Measurements from ENCODE around the gene UBE2S. TPM values are rescaled to one million over a fixed set of nuclear protein-coding genes. Genes with fewer than 3 reads are reported as not detected.
A peak's percentile ranks its signal among the peaks of the same experiment; 100 is the strongest.
"Not testable (repeated sequence)": the region's sequence is repeated elsewhere in the genome, so short reads cannot be mapped to it uniquely, and the experiment has no call there.

Gene UBE2S
- total and polyA plus RNA-seq, 10 of the 15 experiments (the other 5 are each of a cell fraction or from before 2014, with no cell fraction given): 2.3 to 640 (median 127) TPM

DNA sequence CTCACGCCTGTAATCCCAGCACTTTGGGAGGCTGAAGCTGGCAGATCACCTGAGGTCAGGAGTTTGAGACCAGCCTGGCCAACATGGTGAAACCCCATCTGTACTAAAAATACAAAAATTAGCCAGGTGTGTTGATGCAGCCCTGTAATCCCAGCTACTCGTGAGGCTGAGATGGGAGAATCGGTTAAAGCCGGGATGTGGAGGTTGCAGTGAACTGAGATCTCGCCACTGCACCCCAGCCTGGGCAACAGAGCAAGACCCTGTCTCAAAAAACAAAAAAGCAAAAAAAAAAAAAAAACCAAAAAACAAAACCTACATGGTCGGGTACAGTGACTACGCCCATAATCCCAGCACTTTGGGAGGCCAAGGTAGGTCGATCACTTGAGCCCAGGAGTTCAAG lies 1.6 kb upstream of the UBE2S start:
- ChIA-PET POLR2A (interaction anchor here (0.6 to 2.6 kb wide), 6 partner anchors 25 to 936 kb away, joined by 3 to 15 read pairs (median 4); partner anchors contain the start of genes KMT5C and TMEM238), SMC1A (ENCODE audit: uncharacterized antibody, unreplicated experiment) (interaction anchor here (1.0 to 1.9 kb wide), 3 partner anchors 9 to 133 kb away, joined by 4 to 5 read pairs (median 4); no protein-coding TSS in a partner anchor), CTCF (interaction anchor here (0.6 to 2.0 kb wide), 5 partner anchors 9 to 128 kb away, joined by 3 to 9 read pairs (median 6); no protein-coding TSS in a partner anchor)
- intact Hi-C loops (cut with micrococcal nuclease; ENCODE audit: unreplicated experiment); FAIRE-seq; H4K20me1 ChIP-seq (ENCODE audit: control insufficient read depth, insufficient read depth); in situ Hi-C loops (cut with MboI); H3K4me3 ChIP-seq; BruUV-seq (replicated peaks); H3K9ac ChIP-seq (ENCODE audit: control insufficient read depth, insufficient read depth, low read length); H3K4me2 ChIP-seq (ENCODE audit: control insufficient read depth, insufficient read depth); H3K36me3 ChIP-seq (ENCODE audit: control insufficient read depth in 2 of 2, insufficient read depth in 2 of 2, low read length in 1 of 2); H3K27me3 ChIP-seq (replicated peaks in 1 of 2; ENCODE audit: control insufficient read depth in 2 of 2, insufficient read depth in 2 of 2, low read length in 1 of 2); H2AFZ ChIP-seq (ENCODE audit: control insufficient read depth, low read depth, low read length); RAD21 ChIA-PET (ENCODE audit: unreplicated experiment); H3K27ac ChIP-seq (ENCODE audit: control insufficient read depth, insufficient read depth); DNase-seq (ENCODE audit: low read depth, low spot score); ATAC-seq; H3K9me3 ChIP-seq (replicated peaks; ENCODE audit: control insufficient read depth, insufficient read depth, low read length): not testable (repeated sequence)
- 97% methylated on average over 8 of the region's 8 CpGs for WGBS (ENCODE audit: insufficient coverage, insufficient replicate concordance, low lambda C conversion rate, missing lambda C conversion rate)
- Histone ChIP-seq H3K79me2 (ENCODE audit: control insufficient read depth, insufficient read depth, low read length) (peaks cover 30% of the 10 kb centered on the region), H3K4me1 (ENCODE audit: control insufficient read depth, insufficient read depth, low read length) (peaks cover 17% of the 10 kb centered on the region)

DNA sequence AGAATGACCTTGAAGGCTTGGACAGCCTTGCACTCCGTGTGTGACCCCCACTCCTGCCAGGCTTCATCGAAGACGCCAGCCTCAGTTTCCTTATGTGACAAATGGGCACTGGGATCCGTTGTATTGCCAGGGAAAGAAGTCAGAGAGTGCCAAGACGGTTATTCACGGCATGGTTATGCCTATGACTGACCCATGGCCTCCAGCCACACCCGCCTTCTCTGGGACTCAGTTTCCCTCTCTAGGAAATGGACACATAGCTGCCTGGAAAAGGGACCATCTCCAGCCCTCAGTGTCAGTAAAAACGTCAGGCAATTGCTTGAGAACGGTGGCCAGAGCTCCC lies 915 bp upstream of the UBE2S start:
- peaks cover 20% of the 10 kb centered on the region for H3K4me1 ChIP-seq (ENCODE audit: control insufficient read depth, insufficient read depth, low read length)
- DNase-seq (ENCODE audit: low read depth, low spot score): no peak
- no peak for FAIRE-seq
- peak overlapping the region; percentile 99 for H3K4me2 ChIP-seq (ENCODE audit: control insufficient read depth, insufficient read depth)
- H3K36me3 ChIP-seq (ENCODE audit: control insufficient read depth in 2 of 2, insufficient read depth in 2 of 2, low read length in 1 of 2): peaks cover 6 to 8% of the 10 kb centered on the region in 2 experiments; a peak in 3 of 4 replicates
- in situ Hi-C loops (cut with MboI) (no loop called here), intact Hi-C loops (cut with micrococcal nuclease; ENCODE audit: unreplicated experiment) (loop anchor here (1.0 kb wide), 1 partner anchor 216 kb away; the partner anchor contains the start of gene ZNF784)
- H3K9ac ChIP-seq (ENCODE audit: control insufficient read depth, insufficient read depth, low read length): peak overlapping the region; percentile 76
- ATAC-seq: no peak
- H3K27ac ChIP-seq (ENCODE audit: control insufficient read depth, insufficient read depth): peak overlapping the region; percentile 98
- H3K79me2 ChIP-seq (ENCODE audit: control insufficient read depth, insufficient read depth, low read length): peaks cover 34% of the 10 kb centered on the region
- ChIA-PET CTCF (interaction anchor here (1.3 to 2.0 kb wide), 4 partner anchors 9 to 116 kb away, joined by 4 to 9 read pairs (median 8); no protein-coding TSS in a partner anchor), POLR2A (interaction anchor here (0.6 to 2.6 kb wide), 4 partner anchors 25 to 154 kb away, joined by 3 to 15 read pairs (median 5); partner anchors contain the start of gene TMEM238), RAD21 (ENCODE audit: unreplicated experiment) (no interaction called here), SMC1A (ENCODE audit: uncharacterized antibody, unreplicated experiment) (interaction anchor here (1.1 to 1.9 kb wide), 3 partner anchors 9 to 108 kb away, joined by 4 to 5 read pairs (median 5); no protein-coding TSS in a partner anchor)
- TSS peak; percentile 97 for BruUV-seq (replicated peaks)
- H3K27me3 ChIP-seq (replicated peaks in 1 of 2; ENCODE audit: control insufficient read depth in 2 of 2, insufficient read depth in 2 of 2, low read length in 1 of 2): no peaks in the 10 kb centered on the region
- 79% methylated on average over 9 of the region's 9 CpGs for WGBS (ENCODE audit: insufficient coverage, insufficient replicate concordance, low lambda C conversion rate, missing lambda C conversion rate)
- H3K9me3 ChIP-seq (replicated peaks; ENCODE audit: control insufficient read depth, insufficient read depth, low read length): peaks cover 5% of the 10 kb centered on the region; the same call in 1 of the 3 replicates
- peak overlapping the region; percentile 68 for H3K4me3 ChIP-seq
- no peaks in the 10 kb centered on the region; the same call in 1 of the 2 replicates for H4K20me1 ChIP-seq (ENCODE audit: control insufficient read depth, insufficient read depth)
- peak overlapping the region; percentile 96 for H2AFZ ChIP-seq (ENCODE audit: control insufficient read depth, low read depth, low read length)
- TF ChIP-seq, protein P1, sequence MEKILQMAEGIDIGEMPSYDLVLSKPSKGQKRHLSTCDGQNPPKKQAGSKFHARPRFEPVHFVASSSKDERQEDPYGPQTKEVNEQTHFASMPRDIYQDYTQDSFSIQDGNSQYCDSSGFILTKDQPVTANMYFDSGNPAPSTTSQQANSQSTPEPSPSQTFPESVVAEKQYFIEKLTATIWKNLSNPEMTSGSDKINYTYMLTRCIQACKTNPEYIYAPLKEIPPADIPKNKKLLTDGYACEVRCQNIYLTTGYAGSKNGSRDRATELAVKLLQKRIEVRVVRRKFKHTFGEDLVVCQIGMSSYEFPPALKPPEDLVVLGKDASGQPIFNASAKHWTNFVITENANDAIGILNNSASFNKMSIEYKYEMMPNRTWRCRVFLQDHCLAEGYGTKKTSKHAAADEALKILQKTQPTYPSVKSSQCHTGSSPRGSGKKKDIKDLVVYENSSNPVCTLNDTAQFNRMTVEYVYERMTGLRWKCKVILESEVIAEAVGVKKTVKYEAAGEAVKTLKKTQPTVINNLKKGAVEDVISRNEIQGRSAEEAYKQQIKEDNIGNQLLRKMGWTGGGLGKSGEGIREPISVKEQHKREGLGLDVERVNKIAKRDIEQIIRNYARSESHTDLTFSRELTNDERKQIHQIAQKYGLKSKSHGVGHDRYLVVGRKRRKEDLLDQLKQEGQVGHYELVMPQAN (conservative IDR thresholded peaks at IDR 0.05): 0 out of 2 replicates have a peak, but pooled peaks have one; percentile 24
- TF ChIP-seq CBFB (IDR thresholded peaks at IDR 0.05; ENCODE audit: low read depth): no peak
- no peak for TF ChIP-seq EZH2 (IDR thresholded peaks at IDR 0.05; ENCODE audit: borderline replicate concordance, control insufficient read depth, low read depth, low read length)
- TF ChIP-seq BACH1 (IDR thresholded peaks at IDR 0.05; ENCODE audit: borderline replicate concordance): no peak
- no peak for TF ChIP-seq WRNIP1 (IDR thresholded peaks at IDR 0.05; ENCODE audit: borderline replicate concordance, low read depth, low read length)
- TF ChIP-seq, protein P2, sequence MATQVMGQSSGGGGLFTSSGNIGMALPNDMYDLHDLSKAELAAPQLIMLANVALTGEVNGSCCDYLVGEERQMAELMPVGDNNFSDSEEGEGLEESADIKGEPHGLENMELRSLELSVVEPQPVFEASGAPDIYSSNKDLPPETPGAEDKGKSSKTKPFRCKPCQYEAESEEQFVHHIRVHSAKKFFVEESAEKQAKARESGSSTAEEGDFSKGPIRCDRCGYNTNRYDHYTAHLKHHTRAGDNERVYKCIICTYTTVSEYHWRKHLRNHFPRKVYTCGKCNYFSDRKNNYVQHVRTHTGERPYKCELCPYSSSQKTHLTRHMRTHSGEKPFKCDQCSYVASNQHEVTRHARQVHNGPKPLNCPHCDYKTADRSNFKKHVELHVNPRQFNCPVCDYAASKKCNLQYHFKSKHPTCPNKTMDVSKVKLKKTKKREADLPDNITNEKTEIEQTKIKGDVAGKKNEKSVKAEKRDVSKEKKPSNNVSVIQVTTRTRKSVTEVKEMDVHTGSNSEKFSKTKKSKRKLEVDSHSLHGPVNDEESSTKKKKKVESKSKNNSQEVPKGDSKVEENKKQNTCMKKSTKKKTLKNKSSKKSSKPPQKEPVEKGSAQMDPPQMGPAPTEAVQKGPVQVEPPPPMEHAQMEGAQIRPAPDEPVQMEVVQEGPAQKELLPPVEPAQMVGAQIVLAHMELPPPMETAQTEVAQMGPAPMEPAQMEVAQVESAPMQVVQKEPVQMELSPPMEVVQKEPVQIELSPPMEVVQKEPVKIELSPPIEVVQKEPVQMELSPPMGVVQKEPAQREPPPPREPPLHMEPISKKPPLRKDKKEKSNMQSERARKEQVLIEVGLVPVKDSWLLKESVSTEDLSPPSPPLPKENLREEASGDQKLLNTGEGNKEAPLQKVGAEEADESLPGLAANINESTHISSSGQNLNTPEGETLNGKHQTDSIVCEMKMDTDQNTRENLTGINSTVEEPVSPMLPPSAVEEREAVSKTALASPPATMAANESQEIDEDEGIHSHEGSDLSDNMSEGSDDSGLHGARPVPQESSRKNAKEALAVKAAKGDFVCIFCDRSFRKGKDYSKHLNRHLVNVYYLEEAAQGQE (IDR thresholded peaks at IDR 0.05; ENCODE audit: low read depth, low read length): no peak
- TF ChIP-seq IKZF2 (IDR thresholded peaks at IDR 0.05): peak in 1 of 2 experiments; percentile 10; a peak in 1 of 4 replicates
- no peak for TF ChIP-seq SPI1 (IDR thresholded peaks at IDR 0.05; ENCODE audit: borderline replicate concordance, insufficient read depth, low read depth, low read length)
- TF ChIP-seq ZNF274 (IDR thresholded peaks at IDR 0.05; ENCODE audit: insufficient read depth, insufficient read length): no peak
